HG02852 (cell line): ENCODE data around the gene DIP2A.
A peak's percentile ranks its signal among the peaks of the same experiment; 100 is the strongest.
"Not testable (repeated sequence)": the region's sequence is repeated elsewhere in the genome, so short reads cannot be mapped to it uniquely, and the experiment has no call there.

Source experiments
- ATAC-seq: cut with Tn5 transposase; IDR thresholded peaks from one replicate; pipeline ENCODE4 v1.9.1; 2021; ENCODE audit warnings: mild to moderate bottlenecking, moderate library complexity; ENCODE audit not compliant: unreplicated experiment

The DIP2A gene

GRCh38 chr21:46442938-46443337 lies 15.8 kb upstream of the DIP2A start:
- no peak for ATAC-seq

GRCh38 chr21:46443910-46444309 lies 14.8 kb upstream of the DIP2A start:
- ATAC-seq, result no peak

DNA sequence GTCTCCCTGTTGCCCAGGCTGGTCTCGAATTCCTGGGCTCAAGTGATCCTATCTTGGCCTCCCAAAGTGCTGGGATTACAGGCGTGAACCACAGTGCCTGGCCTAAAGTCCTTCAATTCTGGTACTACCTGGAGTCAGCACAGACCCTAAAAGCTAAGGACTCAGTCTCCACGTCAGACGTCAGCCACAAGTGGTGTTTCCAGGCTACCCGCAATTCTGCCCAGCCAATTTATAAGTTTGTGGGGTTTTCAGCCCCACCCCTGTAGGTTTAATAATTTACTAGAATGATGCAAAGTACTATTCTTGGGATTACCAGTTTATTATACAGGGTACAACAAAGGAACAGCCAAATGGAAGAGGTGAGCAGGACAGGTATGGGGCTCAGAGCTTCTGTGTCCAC lies 10.6 kb upstream of the DIP2A start:
- ATAC-seq, result no peak

- not testable (repeated sequence) for ATAC-seq
Measured at GRCh38 chr21:46448855-46449254, 9.8 kb upstream of the DIP2A start.

DNA sequence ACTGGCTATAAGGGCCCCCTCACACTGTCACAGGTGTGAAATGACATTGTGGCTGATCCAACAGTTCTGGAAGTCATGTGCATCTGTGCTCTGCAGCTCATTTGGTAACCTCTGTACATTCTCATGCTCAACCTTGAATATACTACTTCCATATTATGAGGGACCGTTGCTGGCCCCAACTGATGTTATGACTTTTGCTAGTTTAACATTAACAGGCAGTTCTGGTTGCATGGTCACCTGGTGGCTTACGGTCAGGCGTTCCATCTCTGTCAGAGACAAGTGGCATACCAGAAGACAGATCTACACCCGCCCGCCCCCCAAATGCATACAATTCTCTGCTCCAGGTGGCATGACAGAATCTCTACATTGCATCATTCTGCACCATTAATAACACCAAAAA lies 6.0 kb upstream of the DIP2A start:
- ATAC-seq, result no peak

GRCh38 chr21:46454142-46454541 lies 4.5 kb upstream of the DIP2A start:
- no peak for ATAC-seq

DNA sequence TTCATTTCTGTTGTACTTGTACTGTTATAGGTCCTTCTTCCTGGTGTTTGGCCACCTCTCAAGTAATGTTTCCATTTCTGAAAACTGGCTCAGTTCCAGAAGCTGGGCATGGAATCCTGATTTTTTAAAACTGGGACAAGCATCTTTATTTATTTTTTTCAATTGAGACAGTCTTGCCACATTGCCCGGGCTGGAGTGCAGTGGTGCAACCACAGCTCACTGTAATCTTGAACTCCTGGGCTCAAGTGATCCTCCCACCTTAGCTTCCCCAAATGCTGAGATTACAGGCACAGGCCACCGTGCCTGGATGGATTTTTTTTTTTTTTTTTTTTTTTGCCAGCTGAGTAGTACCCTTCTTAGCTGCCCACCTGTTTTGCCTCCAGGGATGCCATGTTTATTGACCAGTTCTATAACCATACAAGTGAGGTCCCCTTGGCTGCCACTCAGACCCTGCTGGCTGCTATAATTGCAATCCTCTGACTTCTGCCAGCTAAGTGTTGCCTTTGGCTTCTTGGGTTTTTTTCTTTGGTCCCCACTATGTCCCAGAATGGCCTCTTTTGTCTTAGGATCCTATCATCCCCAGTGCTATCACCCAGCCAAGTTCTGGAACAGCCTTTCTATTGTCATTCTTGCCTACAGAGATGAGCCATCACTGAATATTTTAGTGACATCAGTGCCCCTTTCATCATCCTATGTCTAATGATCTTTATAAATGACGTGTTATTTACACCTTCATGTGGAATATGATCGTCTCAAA lies 3.9 kb upstream of the DIP2A start:
- no peak for ATAC-seq

GRCh38 chr21:46455575-46456385 lies 2.9 kb upstream of the DIP2A start:
- ATAC-seq, result no peak

GRCh38 chr21:46456750-46457149 lies 1.9 kb upstream of the DIP2A start:
- ATAC-seq, result no peak

DNA sequence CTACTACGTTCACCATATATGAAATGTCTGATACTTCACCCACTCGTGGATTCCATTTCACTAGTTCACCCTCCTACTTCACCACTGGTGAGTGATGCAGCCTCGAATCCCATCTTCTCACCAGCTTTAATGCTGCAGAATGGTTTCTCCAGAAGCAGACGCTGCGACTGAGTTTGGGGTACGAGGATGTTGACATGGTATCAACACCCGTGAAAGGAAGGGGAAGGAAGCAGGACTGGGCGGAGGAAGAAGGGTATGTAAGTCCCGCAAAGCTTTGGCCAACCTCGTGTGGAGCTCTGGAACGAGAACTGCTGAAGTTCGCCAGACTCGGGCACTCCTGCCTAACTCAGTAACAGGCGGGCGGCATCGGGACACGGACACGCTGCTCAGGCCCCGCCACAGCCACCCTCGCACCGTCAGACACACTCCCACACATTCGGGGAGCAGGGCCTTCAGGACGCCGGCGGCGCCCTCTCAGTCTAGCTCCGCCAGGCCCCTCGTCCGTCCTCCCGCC lies 833 bp upstream of the DIP2A start:
- peak; percentile 24 for ATAC-seq

GRCh38 chr21:46459024-46459355 lies 299 bp downstream of the DIP2A start:
- no peak for ATAC-seq

DNA sequence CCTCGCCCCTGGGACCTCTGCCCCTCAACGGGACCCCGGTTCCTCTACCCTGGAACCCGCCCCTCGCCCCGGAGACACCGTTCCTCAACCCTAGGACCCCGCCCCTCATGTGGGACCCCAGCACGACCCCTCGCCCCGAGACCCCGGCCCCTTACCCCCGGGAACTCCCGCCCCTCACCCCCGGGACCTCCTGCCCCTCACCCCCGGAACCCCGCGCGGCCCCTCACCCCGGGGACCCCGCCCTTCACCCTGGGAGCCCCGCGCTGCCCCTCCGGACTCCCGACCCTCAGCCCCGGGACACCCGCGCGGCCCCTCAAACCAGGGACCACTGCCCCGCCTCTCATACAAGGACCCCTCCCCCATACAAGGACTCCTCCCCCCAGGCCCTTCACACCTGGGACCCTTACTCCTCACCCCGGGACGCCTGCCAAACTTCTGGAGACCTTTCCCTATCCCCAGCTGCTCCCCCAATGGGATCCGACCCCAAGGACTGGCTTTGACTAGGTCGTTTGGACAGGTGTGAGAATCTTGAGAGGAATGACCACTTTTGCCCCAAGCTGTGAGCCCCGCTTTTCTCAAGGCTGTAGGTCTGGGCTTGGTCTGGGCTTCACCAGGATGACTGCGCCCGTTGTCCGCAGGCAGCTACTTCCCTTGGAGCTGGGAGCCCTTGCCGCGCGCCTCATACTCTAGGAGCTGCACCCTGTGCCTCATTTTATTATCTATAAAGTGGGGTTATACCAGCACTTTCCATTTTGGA lies 843 bp downstream of the DIP2A start:
- ATAC-seq, result no peak

DNA sequence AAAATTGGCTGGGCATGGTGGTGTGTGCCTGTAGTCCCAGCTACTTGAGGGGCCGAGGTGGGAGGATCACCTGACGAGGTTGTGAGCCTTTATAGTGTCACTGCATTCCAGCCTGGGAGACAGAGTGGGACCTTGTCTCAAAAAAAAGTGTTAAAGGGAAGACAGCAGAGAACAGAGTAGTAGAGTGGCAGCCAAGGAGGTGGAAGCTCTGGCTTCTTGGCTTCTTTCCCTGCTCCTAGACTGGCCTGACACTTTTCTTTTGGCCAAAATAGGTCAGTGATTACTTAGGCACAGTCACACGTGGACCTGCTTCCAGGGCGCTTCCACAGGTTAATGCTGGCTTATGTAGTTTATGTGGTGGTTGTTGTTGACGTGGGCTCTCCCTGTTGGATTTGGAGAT lies 3.2 kb downstream of the DIP2A start:
- no peak for ATAC-seq

GRCh38 chr21:46465153-46465552 lies 6.5 kb downstream of the DIP2A start:
- ATAC-seq, result not testable (repeated sequence)

DNA sequence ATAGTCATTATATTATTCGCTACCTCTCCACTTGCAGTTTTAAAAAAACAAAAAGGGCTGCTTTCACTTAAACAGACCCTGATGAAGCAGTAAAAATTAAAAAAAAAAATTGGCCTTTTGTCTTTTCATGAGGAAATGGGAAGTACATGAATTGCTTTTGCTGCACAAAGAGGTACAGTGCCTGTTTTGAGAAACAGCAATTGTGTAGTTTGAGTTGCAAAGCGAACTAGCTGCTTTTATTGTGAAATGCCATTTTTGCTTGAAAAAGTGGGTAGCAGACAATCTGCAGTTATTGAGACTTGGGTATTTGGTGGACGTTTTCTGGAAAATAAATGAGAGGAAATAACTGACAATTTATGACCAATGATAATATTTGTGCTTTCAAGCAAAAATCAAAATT lies 7.0 kb downstream of the DIP2A start:
- ATAC-seq, result no peak

GRCh38 chr21:46468108-46468774 lies 9.6 kb downstream of the DIP2A start:
- ATAC-seq, result no peak

DNA sequence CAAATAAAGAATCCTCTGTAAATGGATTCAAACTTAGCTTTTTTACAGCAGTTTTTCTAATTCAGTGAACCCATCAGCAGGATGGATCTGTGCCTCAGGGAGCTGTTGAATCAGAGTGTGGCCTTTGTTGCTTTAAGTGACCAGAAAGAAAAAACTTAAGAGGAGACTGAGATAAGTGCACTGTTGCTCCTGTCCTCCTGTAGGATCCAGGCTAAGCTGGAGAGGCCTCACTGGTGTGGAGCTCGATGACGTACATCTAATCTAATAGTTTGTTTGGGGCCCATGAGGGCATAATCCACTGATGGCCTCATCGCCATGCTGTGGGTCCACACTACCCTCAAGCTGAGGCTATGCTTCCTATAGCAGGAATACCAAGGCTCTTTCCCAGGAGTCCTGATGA lies 10.6 kb downstream of the DIP2A start:
- no peak for ATAC-seq

DNA sequence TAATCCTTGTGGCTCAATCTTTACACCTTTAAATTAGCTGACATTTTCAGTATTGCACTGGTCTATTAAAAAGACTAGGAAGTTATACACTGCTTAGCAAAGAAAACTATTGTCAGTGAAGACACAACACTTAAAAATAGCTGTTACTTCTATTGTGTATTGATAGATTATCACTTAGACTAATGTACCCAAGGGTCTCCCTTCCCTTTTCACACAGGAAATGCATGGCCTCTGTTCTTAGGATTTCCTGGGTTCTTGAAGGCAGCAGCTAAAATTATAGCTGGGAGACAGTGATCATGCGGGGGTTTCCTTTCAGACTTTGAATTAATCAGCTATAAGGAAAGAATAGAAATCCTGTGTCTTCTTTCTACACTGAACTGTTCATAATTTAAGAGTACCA lies 12.8 kb downstream of the DIP2A start:
- no peak for ATAC-seq

- ATAC-seq, result no peak
Measured at GRCh38 chr21:46472246-46472645, 13.6 kb downstream of the DIP2A start.

GRCh38 chr21:46474382-46474781 lies 15.7 kb downstream of the DIP2A start:
- ATAC-seq, result no peak

DNA sequence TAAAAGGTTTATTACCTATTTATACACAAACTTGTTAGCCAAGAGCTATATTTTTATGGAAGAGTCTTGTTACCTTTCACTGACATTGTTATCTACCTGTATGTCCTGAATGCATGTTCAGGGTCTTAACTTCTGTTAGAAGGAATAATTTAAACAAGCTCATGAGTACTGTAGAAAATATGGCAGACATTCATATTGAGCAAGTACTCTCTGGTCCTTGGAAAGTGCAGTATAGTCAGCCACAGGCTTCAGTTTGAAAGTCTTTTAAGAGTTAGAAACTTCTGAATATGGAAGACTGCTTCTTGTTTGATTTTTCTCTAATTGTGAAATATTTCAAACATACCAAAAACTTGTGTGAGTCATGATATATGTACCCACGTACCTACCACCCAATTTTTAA lies 16.6 kb downstream of the DIP2A start:
- ATAC-seq, result no peak
